Activated CD4-positive, alpha-beta T cell treated with anti-CD3 and anti-CD28 coated beads for 36 hours (primary cell): ENCODE measurements around the gene GCSH. TPM values are rescaled to one million over a fixed set of nuclear protein-coding genes. Genes with fewer than 3 reads are reported as not detected.
"Not testable (repeated sequence)": the region's sequence is repeated elsewhere in the genome, so short reads cannot be mapped to it uniquely, and the experiment has no call there.

Experiments
- ATAC-seq: fragments of 200-7000 bp; cut with Tn5 transposase; one replicate; pipeline ENCODE4 v1.10.0; 2021; ENCODE audit warnings: mild to moderate bottlenecking, moderate library complexity
- CTCF ChIA-PET: fragments of 350-600 bp; sonication (Branson Sonifier 250); formaldehyde crosslinking; loops from one replicate; lab custom pipeline; 2021; ENCODE audit warnings: antibody characterized with exemption; lab: Charles Lee
- POLR2A ChIA-PET: fragments of 350-600 bp; sonication (Branson Sonifier 250); formaldehyde crosslinking; loops from one replicate; lab custom pipeline; 2021; ENCODE audit warnings: antibody characterized with exemption, inconsistent platforms; lab: Charles Lee
- DNase-seq: peaks from one replicate; pipeline ENCODE4 v3.0.0-alpha.2; 2020
- H3K27ac Mint-ChIP-seq: one replicate; pipeline ENCODE4 v1.8.0; 2021; ENCODE audit warnings: mixed read lengths
- H3K27me3 Mint-ChIP-seq: one replicate; pipeline ENCODE4 v1.8.0; 2021; ENCODE audit warnings: mixed read lengths
- H3K36me3 Mint-ChIP-seq: one replicate; pipeline ENCODE4 v1.8.0; 2021; ENCODE audit warnings: low read depth, mixed read lengths
- H3K4me1 Mint-ChIP-seq: one replicate; pipeline ENCODE4 v1.8.0; 2021; ENCODE audit warnings: mixed read lengths
- H3K4me3 Mint-ChIP-seq: one replicate; pipeline ENCODE4 v1.8.0; 2021; ENCODE audit warnings: mild to moderate bottlenecking, moderate library complexity, mixed read lengths
- H3K9me3 Mint-ChIP-seq: one replicate; pipeline ENCODE4 v1.8.0; 2021; ENCODE audit warnings: low read depth, mixed read lengths
- intact Hi-C, 2 experiments: fragments of 100-400 bp; cut with DNase I in 1 of 2; cut with micrococcal nuclease in 1 of 2; formaldehyde crosslinking; loops; one replicate each; pipeline versions ENCODE4 v1.14.2 to v1.15.1; 2022 to 2024; cut with DNase I, micrococcal nuclease
- total RNA-seq, 2 experiments: library from RNA; stranded (reverse); gene quantifications; one replicate each; pipeline ENCODE4 v1.2.3, GENCODE V29; 2021

GCSH gene
- total RNA-seq, 2 experiments from 2014 or later: 22.2 to 24.9 TPM

- ATAC-seq: no peak
- no peaks in the 10 kb centered on the region for H3K4me1 Mint-ChIP-seq
- CTCF ChIA-PET: interaction anchor here (0.6 kb wide), 1 partner anchor 625 kb away, joined by 3 read pairs; no protein-coding TSS in a partner anchor
Measured at GRCh38 chr16:81127051-81127450, 30.9 kb upstream of the GCSH start.

GRCh38 chr16:81123092-81123852, 27.1 kb upstream of the GCSH start:
- ATAC-seq: no peak
- ChIA-PET CTCF (no interaction called here), POLR2A (no interaction called here)
- no peaks in the 10 kb centered on the region for H3K9me3 Mint-ChIP-seq
- intact Hi-C loops: no loop called here
- DNase-seq: no peak
- no peaks in the 10 kb centered on the region for H3K36me3 Mint-ChIP-seq
- H3K27me3 Mint-ChIP-seq: peaks cover 5% of the 10 kb centered on the region
- H3K4me1 Mint-ChIP-seq: no peaks in the 10 kb centered on the region
- no peak overlapping the region for H3K4me3 Mint-ChIP-seq
- H3K27ac Mint-ChIP-seq: no peak overlapping the region

More at GRCh38 chr16:81127051-81127450, 30.9 kb upstream of the GCSH start:
- H3K27ac Mint-ChIP-seq: no peak overlapping the region
- no peak overlapping the region for H3K4me3 Mint-ChIP-seq
- intact Hi-C loops: no loop called here
- H3K9me3 Mint-ChIP-seq: no peaks in the 10 kb centered on the region
- no peaks in the 10 kb centered on the region for H3K27me3 Mint-ChIP-seq
- POLR2A ChIA-PET: no interaction called here
- no peaks in the 10 kb centered on the region for H3K36me3 Mint-ChIP-seq
- no peak for DNase-seq

- Mint-ChIP-seq H3K4me3 (no peak overlapping the region), H3K27me3 (peaks cover 5% of the 10 kb centered on the region), H3K36me3 (no peaks in the 10 kb centered on the region), H3K27ac (no peak overlapping the region), H3K9me3 (no peaks in the 10 kb centered on the region), H3K4me1 (no peaks in the 10 kb centered on the region)
- no peak for DNase-seq
- intact Hi-C loops: no loop called here
- ChIA-PET POLR2A (no interaction called here), CTCF (interaction anchor here (0.6 kb wide), 1 partner anchor 263 kb away, joined by 4 read pairs; no protein-coding TSS in a partner anchor)
- no peak for ATAC-seq
Measured at GRCh38 chr16:81121474-81121990, 25.3 kb upstream of the GCSH start.

GRCh38 chr16:81117436-81117835, 21.2 kb upstream of the GCSH start:
- CTCF ChIA-PET: no interaction called here
- no peak for ATAC-seq
- Mint-ChIP-seq H3K27me3 (peaks cover 5% of the 10 kb centered on the region), H3K27ac (no peak overlapping the region), H3K4me1 (no peaks in the 10 kb centered on the region), H3K9me3 (no peaks in the 10 kb centered on the region), H3K36me3 (no peaks in the 10 kb centered on the region), H3K4me3 (no peak overlapping the region)
- intact Hi-C loops: no loop called here
- POLR2A ChIA-PET: no interaction called here
- no peak for DNase-seq

GRCh38 chr16:81116285-81116684, 20.1 kb upstream of the GCSH start:
- no peak overlapping the region for H3K4me3 Mint-ChIP-seq
- CTCF ChIA-PET: interaction anchor here (0.8 kb wide), 1 partner anchor 98 kb away, joined by 3 read pairs; no protein-coding TSS in a partner anchor
- POLR2A ChIA-PET: no interaction called here
- DNase-seq (no peak), ATAC-seq (no peak)
- H3K27ac Mint-ChIP-seq: no peak overlapping the region
- intact Hi-C loops: no loop called here
- H3K36me3 Mint-ChIP-seq: no peaks in the 10 kb centered on the region
- H3K9me3 Mint-ChIP-seq: no peaks in the 10 kb centered on the region
- H3K27me3 Mint-ChIP-seq: peaks cover 5% of the 10 kb centered on the region
- H3K4me1 Mint-ChIP-seq: no peaks in the 10 kb centered on the region

- POLR2A ChIA-PET: no interaction called here
- ATAC-seq (no peak), DNase-seq (no peak)
- Mint-ChIP-seq H3K9me3 (no peaks in the 10 kb centered on the region), H3K27me3 (no peaks in the 10 kb centered on the region), H3K4me3 (no peak overlapping the region), H3K36me3 (no peaks in the 10 kb centered on the region), H3K27ac (no peak overlapping the region), H3K4me1 (no peaks in the 10 kb centered on the region)
- CTCF ChIA-PET: interaction anchor here (0.6 kb wide), 1 partner anchor 298 kb away, joined by 5 read pairs; no protein-coding TSS in a partner anchor
- intact Hi-C loops: no loop called here
Measured at GRCh38 chr16:81112453-81112852, 16.3 kb upstream of the GCSH start.

GRCh38 chr16:81109274-81109673, 13.1 kb upstream of the GCSH start:
- H3K4me3 Mint-ChIP-seq, H3K27me3 Mint-ChIP-seq, intact Hi-C loops, H3K36me3 Mint-ChIP-seq, CTCF ChIA-PET, DNase-seq, H3K4me1 Mint-ChIP-seq, ATAC-seq, POLR2A ChIA-PET, H3K9me3 Mint-ChIP-seq, H3K27ac Mint-ChIP-seq: not testable (repeated sequence)

- DNase-seq (no peak), ATAC-seq (no peak)
- H3K27ac Mint-ChIP-seq: no peak overlapping the region
- ChIA-PET CTCF (interaction anchor here (0.6 kb wide), 1 partner anchor 97 kb away, joined by 3 read pairs; no protein-coding TSS in a partner anchor), POLR2A (no interaction called here)
- intact Hi-C loops: no loop called here
- no peaks in the 10 kb centered on the region for H3K9me3 Mint-ChIP-seq
- H3K36me3 Mint-ChIP-seq: no peaks in the 10 kb centered on the region
- H3K27me3 Mint-ChIP-seq: peaks cover 3% of the 10 kb centered on the region
- no peak overlapping the region for H3K4me3 Mint-ChIP-seq
- no peaks in the 10 kb centered on the region for H3K4me1 Mint-ChIP-seq
Measured at GRCh38 chr16:81107511-81107910, 11.3 kb upstream of the GCSH start.

GRCh38 chr16:81106826-81107503, 10.8 kb upstream of the GCSH start:
- Mint-ChIP-seq H3K27ac (no peak overlapping the region), H3K9me3 (no peaks in the 10 kb centered on the region), H3K4me1 (no peaks in the 10 kb centered on the region), H3K36me3 (no peaks in the 10 kb centered on the region), H3K4me3 (no peak overlapping the region), H3K27me3 (peaks cover 3% of the 10 kb centered on the region)
- POLR2A ChIA-PET: no interaction called here
- CTCF ChIA-PET: interaction anchor here (0.6 kb wide), 1 partner anchor 98 kb away, joined by 3 read pairs; no protein-coding TSS in a partner anchor
- DNase-seq (no peak), ATAC-seq (no peak)
- intact Hi-C loops: no loop called here

GRCh38 chr16:81105946-81106345, 9.8 kb upstream of the GCSH start:
- POLR2A ChIA-PET: no interaction called here
- Mint-ChIP-seq H3K4me3 (no peak overlapping the region), H3K36me3 (no peaks in the 10 kb centered on the region), H3K9me3 (no peaks in the 10 kb centered on the region), H3K27me3 (peaks cover 3% of the 10 kb centered on the region), H3K27ac (no peak overlapping the region), H3K4me1 (no peaks in the 10 kb centered on the region)
- ATAC-seq (no peak), DNase-seq (no peak)
- CTCF ChIA-PET: no interaction called here
- intact Hi-C loops: no loop called here

GRCh38 chr16:81101702-81102101, 5.5 kb upstream of the GCSH start:
- Mint-ChIP-seq H3K27ac (no peak overlapping the region), H3K4me1 (peaks cover 5% of the 10 kb centered on the region), H3K9me3 (no peaks in the 10 kb centered on the region), H3K4me3 (no peak overlapping the region), H3K27me3 (peaks cover 3% of the 10 kb centered on the region), H3K36me3 (no peaks in the 10 kb centered on the region)
- no peak for DNase-seq
- ChIA-PET POLR2A (no interaction called here), CTCF (no interaction called here)
- intact Hi-C loops: no loop called here
- ATAC-seq: no peak
